ENCODE measurements around the gene TMEM132D. TPM values are rescaled to one million over a fixed set of nuclear protein-coding genes. Genes with fewer than 3 reads are reported as not detected.

Gene TMEM132D
- total and polyA plus RNA-seq, 8 donors, result 0.26 to 2.5 (median 0.88) TPM; not detected in 1

- intact Hi-C loops (cut with DNase I), result no loop called here
- H3K27me3 ChIP-seq, result no peaks in the 10 kb centered on the region
- ATAC-seq (no peak), DNase-seq (no peak)
- H3K4me1 ChIP-seq, result no peaks in the 10 kb centered on the region
- no peak overlapping the region for H3K27ac ChIP-seq
- H3K9me3 ChIP-seq, result no peaks in the 10 kb centered on the region
- TF ChIP-seq, protein P1, sequence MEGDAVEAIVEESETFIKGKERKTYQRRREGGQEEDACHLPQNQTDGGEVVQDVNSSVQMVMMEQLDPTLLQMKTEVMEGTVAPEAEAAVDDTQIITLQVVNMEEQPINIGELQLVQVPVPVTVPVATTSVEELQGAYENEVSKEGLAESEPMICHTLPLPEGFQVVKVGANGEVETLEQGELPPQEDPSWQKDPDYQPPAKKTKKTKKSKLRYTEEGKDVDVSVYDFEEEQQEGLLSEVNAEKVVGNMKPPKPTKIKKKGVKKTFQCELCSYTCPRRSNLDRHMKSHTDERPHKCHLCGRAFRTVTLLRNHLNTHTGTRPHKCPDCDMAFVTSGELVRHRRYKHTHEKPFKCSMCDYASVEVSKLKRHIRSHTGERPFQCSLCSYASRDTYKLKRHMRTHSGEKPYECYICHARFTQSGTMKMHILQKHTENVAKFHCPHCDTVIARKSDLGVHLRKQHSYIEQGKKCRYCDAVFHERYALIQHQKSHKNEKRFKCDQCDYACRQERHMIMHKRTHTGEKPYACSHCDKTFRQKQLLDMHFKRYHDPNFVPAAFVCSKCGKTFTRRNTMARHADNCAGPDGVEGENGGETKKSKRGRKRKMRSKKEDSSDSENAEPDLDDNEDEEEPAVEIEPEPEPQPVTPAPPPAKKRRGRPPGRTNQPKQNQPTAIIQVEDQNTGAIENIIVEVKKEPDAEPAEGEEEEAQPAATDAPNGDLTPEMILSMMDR (IDR thresholded peaks at IDR 0.05), result no peak
- H3K4me3 ChIP-seq, result no peak overlapping the region
- no peaks in the 10 kb centered on the region for H3K36me3 ChIP-seq
These were observed 10.1 kb downstream of the TMEM132D start for GRCh38 chr12:129893691-129894090.

DNA sequence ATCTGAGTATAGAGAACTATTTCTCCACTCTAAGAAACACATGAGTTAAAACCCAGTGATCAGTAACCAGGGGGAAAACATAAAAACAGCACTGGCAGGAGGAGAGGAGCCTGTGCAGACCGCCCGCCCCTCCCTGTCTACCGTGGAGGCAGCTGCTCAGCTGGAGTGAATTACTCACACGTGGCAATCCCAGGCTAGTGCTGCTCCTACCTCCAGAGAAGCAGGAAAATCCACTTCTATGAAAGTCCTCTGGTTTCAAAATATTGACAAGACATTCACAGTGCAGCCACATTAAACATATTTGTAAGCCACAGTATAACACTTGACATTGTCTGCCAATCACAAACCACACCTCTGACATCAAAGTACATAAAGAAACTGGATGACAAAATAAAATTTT is 16.7 kb downstream of the TMEM132D start:
- H3K9me3 ChIP-seq, result no peaks in the 10 kb centered on the region
- TF ChIP-seq, protein P1 (IDR thresholded peaks at IDR 0.05), result no peak
- peak; percentile 96 for ATAC-seq
- intact Hi-C loops (cut with DNase I), result no loop called here
- peak in 3 of 4 donors; percentile 11 to 72 (median 71) for DNase-seq
- peak overlapping the region in 1 of 2 donors; percentile 7 for H3K27ac ChIP-seq
- H3K4me3 ChIP-seq, result no peak overlapping the region
- no peaks in the 10 kb centered on the region for H3K27me3 ChIP-seq
- H3K4me1 ChIP-seq, result no peaks in the 10 kb centered on the region
- H3K36me3 ChIP-seq, result no peaks in the 10 kb centered on the region

GRCh38 chr12:129886541-129886940 is 17.3 kb downstream of the TMEM132D start:
- Histone ChIP-seq H3K4me3 (no peak overlapping the region), H3K4me1 (no peaks in the 10 kb centered on the region), H3K9me3 (no peaks in the 10 kb centered on the region), H3K27me3 (no peaks in the 10 kb centered on the region), H3K27ac (peak overlapping the region in 1 of 2 donors; percentile 7), H3K36me3 (no peaks in the 10 kb centered on the region)
- intact Hi-C loops (cut with DNase I), result no loop called here
- no peak for ATAC-seq
- DNase-seq, result no peak
- TF ChIP-seq, protein P1 (IDR thresholded peaks at IDR 0.05), result no peak

DNA sequence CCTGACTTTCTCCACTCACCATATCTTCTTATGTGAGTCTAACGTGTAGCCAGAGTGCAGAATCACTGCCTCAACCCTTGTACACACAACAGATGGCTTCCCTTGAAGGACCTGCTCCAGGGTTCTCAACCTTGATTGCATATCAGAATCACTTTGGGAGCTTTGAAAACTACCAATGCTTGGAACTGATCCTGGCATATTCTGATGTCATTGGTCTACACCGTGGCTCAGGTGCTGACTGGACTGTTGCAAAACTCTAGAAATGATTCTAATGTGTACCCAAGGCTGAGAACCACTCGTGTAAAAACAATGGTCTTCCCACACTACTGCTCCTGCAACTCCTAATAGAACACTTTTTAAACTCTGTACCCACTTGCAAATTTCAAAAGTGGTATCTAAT is 18.5 kb downstream of the TMEM132D start:
- Histone ChIP-seq H3K9me3 (no peaks in the 10 kb centered on the region), H3K4me3 (no peak overlapping the region), H3K4me1 (no peaks in the 10 kb centered on the region), H3K27ac (no peak overlapping the region), H3K36me3 (no peaks in the 10 kb centered on the region), H3K27me3 (no peaks in the 10 kb centered on the region)
- TF ChIP-seq, protein P1 (IDR thresholded peaks at IDR 0.05), result no peak
- intact Hi-C loops (cut with DNase I), result no loop called here
- DNase-seq (no peak), ATAC-seq (peak; percentile 71)

- Histone ChIP-seq H3K4me1 (no peaks in the 10 kb centered on the region), H3K4me3 (no peak overlapping the region)
These were observed 26.4 kb downstream of the TMEM132D start for GRCh38 chr12:129877411-129877810.

More at GRCh38 chr12:129877411-129877810, 26.4 kb downstream of the TMEM132D start:
- Histone ChIP-seq H3K27me3 (no peaks in the 10 kb centered on the region), H3K27ac (no peak overlapping the region), H3K9me3 (no peaks in the 10 kb centered on the region), H3K36me3 (no peaks in the 10 kb centered on the region)
- TF ChIP-seq, protein P1 (IDR thresholded peaks at IDR 0.05), result no peak
- intact Hi-C loops (cut with DNase I), result no loop called here
- no peak for DNase-seq
- no peak for ATAC-seq
